Stimulated activated naive CD8-positive, alpha-beta T cell treated with anti-CD3 and anti-CD28 coated beads, Interleukin-15, Interleukin-2, amounts not matched to agents 100 ng/mL and 50 ng/mL, for 24 hours (primary cell): Measurements from ENCODE around the gene RILPL2.
A peak's percentile ranks its signal among the peaks of the same experiment; 100 is the strongest.
"Not testable (repeated sequence)": the region's sequence is repeated elsewhere in the genome, so short reads cannot be mapped to it uniquely, and the experiment has no call there.

ENCODE experiments used
- H3K27ac Mint-ChIP-seq: one replicate; pipeline ENCODE4 v1.8.0; 2021; ENCODE audit warnings: mild to moderate bottlenecking, mixed read lengths
- H3K27me3 Mint-ChIP-seq: one replicate; pipeline ENCODE4 v1.8.0; 2021; ENCODE audit warnings: mixed read lengths
- H3K36me3 Mint-ChIP-seq: one replicate; pipeline ENCODE4 v1.8.0; 2021; ENCODE audit warnings: low read depth, mixed read lengths
- H3K4me1 Mint-ChIP-seq: one replicate; pipeline ENCODE4 v1.8.0; 2021; ENCODE audit warnings: low read depth, mixed read lengths
- H3K4me3 Mint-ChIP-seq: one replicate; pipeline ENCODE4 v1.8.0; 2021; ENCODE audit warnings: mild to moderate bottlenecking, mixed read lengths
- H3K9me3 Mint-ChIP-seq: one replicate; pipeline ENCODE4 v1.8.0; 2021; ENCODE audit warnings: mixed read lengths

RILPL2 gene

GRCh38 chr12:123436017-123436964 is at the start of gene RILPL2:
TSS of gene RILPL2 (minus strand) at chr12:123436684. CDS start at chr12:123436420, 264 bp downstream.
- no peaks in the 10 kb centered on the region for H3K27me3 Mint-ChIP-seq
- H3K4me3 Mint-ChIP-seq = peak within 1 kb of the TSS; percentile 98
- no peaks in the 10 kb centered on the region for H3K9me3 Mint-ChIP-seq
- peak within 1 kb of the TSS; percentile 99 for H3K27ac Mint-ChIP-seq
- peaks cover 26% of the 10 kb centered on the region for H3K36me3 Mint-ChIP-seq
- H3K4me1 Mint-ChIP-seq = peaks cover 46% of the 10 kb centered on the region

- Mint-ChIP-seq H3K36me3 (no peaks in the 10 kb centered on the region), H3K27ac (no peak overlapping the region), H3K9me3 (no peaks in the 10 kb centered on the region), H3K27me3 (no peaks in the 10 kb centered on the region), H3K4me3 (no peak overlapping the region), H3K4me1 (peaks cover 21% of the 10 kb centered on the region)
These were observed 49.3 kb upstream of the RILPL2 start for GRCh38 chr12:123485756-123486155.

GRCh38 chr12:123483602-123484248 is 47.2 kb upstream of the RILPL2 start:
- Mint-ChIP-seq H3K9me3 (no peaks in the 10 kb centered on the region), H3K27ac (peak overlapping the region; percentile 11), H3K27me3 (no peaks in the 10 kb centered on the region), H3K4me1 (peaks cover 21% of the 10 kb centered on the region), H3K4me3 (no peak overlapping the region), H3K36me3 (no peaks in the 10 kb centered on the region)

- Mint-ChIP-seq H3K4me1 (peaks cover 21% of the 10 kb centered on the region), H3K27ac (no peak overlapping the region), H3K36me3 (no peaks in the 10 kb centered on the region), H3K9me3 (no peaks in the 10 kb centered on the region), H3K4me3 (no peak overlapping the region), H3K27me3 (no peaks in the 10 kb centered on the region)
These were observed 46.4 kb upstream of the RILPL2 start for GRCh38 chr12:123482876-123483275.

- H3K4me1 Mint-ChIP-seq = peaks cover 27% of the 10 kb centered on the region
- H3K27ac Mint-ChIP-seq = not testable (repeated sequence)
These were observed 44.8 kb upstream of the RILPL2 start for GRCh38 chr12:123481251-123481650.

GRCh38 chr12:123479442-123480180 is 43.1 kb upstream of the RILPL2 start:
- Mint-ChIP-seq H3K4me1 (peaks cover 34% of the 10 kb centered on the region), H3K4me3 (no peak overlapping the region), H3K27me3 (no peaks in the 10 kb centered on the region), H3K27ac (no peak overlapping the region), H3K9me3 (no peaks in the 10 kb centered on the region), H3K36me3 (peaks cover 10% of the 10 kb centered on the region)

More at GRCh38 chr12:123481251-123481650, 44.8 kb upstream of the RILPL2 start:
- not testable (repeated sequence) for H3K36me3 Mint-ChIP-seq, H3K9me3 Mint-ChIP-seq, H3K27me3 Mint-ChIP-seq, H3K4me3 Mint-ChIP-seq

GRCh38 chr12:123478762-123479161 is 42.3 kb upstream of the RILPL2 start:
- Mint-ChIP-seq H3K9me3 (no peaks in the 10 kb centered on the region), H3K27me3 (no peaks in the 10 kb centered on the region), H3K36me3 (peaks cover 10% of the 10 kb centered on the region), H3K4me1 (peaks cover 29% of the 10 kb centered on the region), H3K27ac (no peak overlapping the region), H3K4me3 (no peak overlapping the region)

GRCh38 chr12:123478069-123478468 is 41.6 kb upstream of the RILPL2 start:
- no peaks in the 10 kb centered on the region for H3K9me3 Mint-ChIP-seq
- no peaks in the 10 kb centered on the region for H3K27me3 Mint-ChIP-seq
- no peak overlapping the region for H3K27ac Mint-ChIP-seq
- peaks cover 22% of the 10 kb centered on the region for H3K4me1 Mint-ChIP-seq
- H3K4me3 Mint-ChIP-seq = no peak overlapping the region
- peaks cover 10% of the 10 kb centered on the region for H3K36me3 Mint-ChIP-seq

- Mint-ChIP-seq H3K27me3 (no peaks in the 10 kb centered on the region), H3K4me3 (no peak overlapping the region), H3K36me3 (peaks cover 10% of the 10 kb centered on the region), H3K27ac (peak overlapping the region; percentile 26), H3K4me1 (peaks cover 21% of the 10 kb centered on the region), H3K9me3 (no peaks in the 10 kb centered on the region)
These were observed 38.8 kb upstream of the RILPL2 start for GRCh38 chr12:123475246-123475703.

GRCh38 chr12:123474485-123475245 is 38.2 kb upstream of the RILPL2 start:
- Mint-ChIP-seq H3K27ac (peak overlapping the region; percentile 26), H3K4me1 (peaks cover 21% of the 10 kb centered on the region), H3K27me3 (no peaks in the 10 kb centered on the region), H3K9me3 (no peaks in the 10 kb centered on the region), H3K4me3 (no peak overlapping the region), H3K36me3 (peaks cover 10% of the 10 kb centered on the region)

- H3K27me3 Mint-ChIP-seq = no peaks in the 10 kb centered on the region
- no peaks in the 10 kb centered on the region for H3K9me3 Mint-ChIP-seq
- no peak overlapping the region for H3K4me3 Mint-ChIP-seq
- H3K27ac Mint-ChIP-seq = no peak overlapping the region
- peaks cover 15% of the 10 kb centered on the region for H3K36me3 Mint-ChIP-seq
- peaks cover 21% of the 10 kb centered on the region for H3K4me1 Mint-ChIP-seq
These were observed 36.0 kb upstream of the RILPL2 start for GRCh38 chr12:123472438-123472849.

GRCh38 chr12:123471374-123472068 is 35.0 kb upstream of the RILPL2 start:
- H3K4me1 Mint-ChIP-seq = peaks cover 17% of the 10 kb centered on the region
- H3K4me3 Mint-ChIP-seq = no peak overlapping the region
- no peaks in the 10 kb centered on the region for H3K9me3 Mint-ChIP-seq
- no peaks in the 10 kb centered on the region for H3K27me3 Mint-ChIP-seq
- peaks cover 23% of the 10 kb centered on the region for H3K36me3 Mint-ChIP-seq
- no peak overlapping the region for H3K27ac Mint-ChIP-seq

- Mint-ChIP-seq H3K9me3 (no peaks in the 10 kb centered on the region), H3K27me3 (no peaks in the 10 kb centered on the region), H3K4me3 (no peak overlapping the region), H3K36me3 (peaks cover 28% of the 10 kb centered on the region), H3K27ac (no peak overlapping the region), H3K4me1 (peaks cover 12% of the 10 kb centered on the region)
These were observed 33.5 kb upstream of the RILPL2 start for GRCh38 chr12:123469978-123470377.

GRCh38 chr12:123468786-123469185 is 32.3 kb upstream of the RILPL2 start:
- peaks cover 8% of the 10 kb centered on the region for H3K4me1 Mint-ChIP-seq
- H3K9me3 Mint-ChIP-seq = no peaks in the 10 kb centered on the region
- peaks cover 30% of the 10 kb centered on the region for H3K36me3 Mint-ChIP-seq
- no peak overlapping the region for H3K4me3 Mint-ChIP-seq
- no peaks in the 10 kb centered on the region for H3K27me3 Mint-ChIP-seq
- no peak overlapping the region for H3K27ac Mint-ChIP-seq
